ENCODE results near the gene FSHR.

- TF ChIP-seq, protein P1, sequence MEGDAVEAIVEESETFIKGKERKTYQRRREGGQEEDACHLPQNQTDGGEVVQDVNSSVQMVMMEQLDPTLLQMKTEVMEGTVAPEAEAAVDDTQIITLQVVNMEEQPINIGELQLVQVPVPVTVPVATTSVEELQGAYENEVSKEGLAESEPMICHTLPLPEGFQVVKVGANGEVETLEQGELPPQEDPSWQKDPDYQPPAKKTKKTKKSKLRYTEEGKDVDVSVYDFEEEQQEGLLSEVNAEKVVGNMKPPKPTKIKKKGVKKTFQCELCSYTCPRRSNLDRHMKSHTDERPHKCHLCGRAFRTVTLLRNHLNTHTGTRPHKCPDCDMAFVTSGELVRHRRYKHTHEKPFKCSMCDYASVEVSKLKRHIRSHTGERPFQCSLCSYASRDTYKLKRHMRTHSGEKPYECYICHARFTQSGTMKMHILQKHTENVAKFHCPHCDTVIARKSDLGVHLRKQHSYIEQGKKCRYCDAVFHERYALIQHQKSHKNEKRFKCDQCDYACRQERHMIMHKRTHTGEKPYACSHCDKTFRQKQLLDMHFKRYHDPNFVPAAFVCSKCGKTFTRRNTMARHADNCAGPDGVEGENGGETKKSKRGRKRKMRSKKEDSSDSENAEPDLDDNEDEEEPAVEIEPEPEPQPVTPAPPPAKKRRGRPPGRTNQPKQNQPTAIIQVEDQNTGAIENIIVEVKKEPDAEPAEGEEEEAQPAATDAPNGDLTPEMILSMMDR (conservative IDR thresholded peaks at IDR 0.05; ENCODE audit: low read depth, low read length), result no peak
- TF ChIP-seq EZH2 (IDR thresholded peaks at IDR 0.05; ENCODE audit: low read length, unreplicated experiment), result no peak
- TF ChIP-seq EZH2phosphoT487 (IDR thresholded peaks at IDR 0.05; ENCODE audit: borderline replicate concordance, low read length), result no peak
Observed at GRCh38 chr2:49003201-49003600, 151.1 kb downstream of the FSHR start.

Data from PC-3 (cell line).